Ishikawa (cell line): ENCODE data around the gene PPFIBP2.
A peak's percentile ranks its signal among the peaks of the same experiment; 100 is the strongest.

Experiments
- CEBPB ChIP-seq: IDR thresholded peaks from 2 replicates; pipeline ENCODE4 v1.6.1; 2012
- CREB1 ChIP-seq: IDR thresholded peaks from 2 replicates; pipeline ENCODE4 v1.6.1; 2012; ENCODE audit warnings: low read depth
- EGR1 ChIP-seq: IDR thresholded peaks from 2 replicates; pipeline ENCODE4 v1.6.1; 2012
- EP300 ChIP-seq: IDR thresholded peaks from 2 replicates; pipeline ENCODE4 v1.6.1; 2012; ENCODE audit warnings: borderline replicate concordance
- FOXM1 ChIP-seq: IDR thresholded peaks from 2 replicates; pipeline ENCODE4 v1.6.1; 2012; ENCODE audit warnings: low read depth, borderline replicate concordance
- NFIC ChIP-seq: IDR thresholded peaks from 2 replicates; pipeline ENCODE4 v1.6.1; 2012
- RAD21 ChIP-seq: IDR thresholded peaks from 2 replicates; pipeline ENCODE4 v1.6.1; 2012; ENCODE audit warnings: low read depth
- TAF1 ChIP-seq: IDR thresholded peaks from 2 replicates; pipeline ENCODE4 v1.6.1; 2012; ENCODE audit warnings: low read depth, mild to moderate bottlenecking
- TCF12 ChIP-seq: IDR thresholded peaks from 2 replicates; pipeline ENCODE4 v1.6.1; 2012; ENCODE audit warnings: low read depth
- TEAD4 ChIP-seq: IDR thresholded peaks from 2 replicates; pipeline ENCODE4 v1.6.1; 2012
- YY1 ChIP-seq: IDR thresholded peaks from 2 replicates; pipeline ENCODE4 v1.6.1; 2012; ENCODE audit warnings: low read depth
- ZBTB7A ChIP-seq: IDR thresholded peaks from 2 replicates; pipeline ENCODE4 v1.6.1; 2012; ENCODE audit warnings: low read depth
- TF ChIP-seq, protein P1 (sequence below): IDR thresholded peaks from 2 replicates; pipeline ENCODE4 v1.6.1; 2012
- TF ChIP-seq, protein P2 (sequence below): IDR thresholded peaks from 2 replicates; pipeline ENCODE4 v1.6.1; 2012
- TF ChIP-seq, protein P3 (sequence below): IDR thresholded peaks from 2 replicates; pipeline ENCODE4 v1.6.1; 2012; ENCODE audit warnings: low read depth, mild to moderate bottlenecking

Gene PPFIBP2

DNA sequence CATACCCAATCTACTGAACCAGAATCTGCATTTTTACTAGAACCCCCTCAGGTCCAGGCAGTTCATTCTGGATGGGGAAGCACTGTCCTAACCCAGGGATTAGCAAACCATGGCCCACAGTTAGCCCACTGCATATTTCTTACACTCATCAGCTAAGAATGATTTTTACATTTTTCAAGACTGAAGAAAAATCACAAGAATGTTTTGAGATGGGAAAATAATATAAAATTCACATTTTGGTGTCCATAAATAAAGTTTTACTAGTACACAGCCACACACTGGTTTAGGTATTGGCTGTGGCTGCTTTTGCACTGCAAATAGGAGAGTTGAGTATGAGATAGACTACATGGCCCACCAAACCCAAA, 59.4 kb downstream of the PPFIBP2 start:
- TF ChIP-seq ZBTB7A (no peak), TCF12 (no peak), RAD21 (no peak)
- TF ChIP-seq, protein P1, sequence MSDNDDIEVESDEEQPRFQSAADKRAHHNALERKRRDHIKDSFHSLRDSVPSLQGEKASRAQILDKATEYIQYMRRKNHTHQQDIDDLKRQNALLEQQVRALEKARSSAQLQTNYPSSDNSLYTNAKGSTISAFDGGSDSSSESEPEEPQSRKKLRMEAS = no peak

DNA sequence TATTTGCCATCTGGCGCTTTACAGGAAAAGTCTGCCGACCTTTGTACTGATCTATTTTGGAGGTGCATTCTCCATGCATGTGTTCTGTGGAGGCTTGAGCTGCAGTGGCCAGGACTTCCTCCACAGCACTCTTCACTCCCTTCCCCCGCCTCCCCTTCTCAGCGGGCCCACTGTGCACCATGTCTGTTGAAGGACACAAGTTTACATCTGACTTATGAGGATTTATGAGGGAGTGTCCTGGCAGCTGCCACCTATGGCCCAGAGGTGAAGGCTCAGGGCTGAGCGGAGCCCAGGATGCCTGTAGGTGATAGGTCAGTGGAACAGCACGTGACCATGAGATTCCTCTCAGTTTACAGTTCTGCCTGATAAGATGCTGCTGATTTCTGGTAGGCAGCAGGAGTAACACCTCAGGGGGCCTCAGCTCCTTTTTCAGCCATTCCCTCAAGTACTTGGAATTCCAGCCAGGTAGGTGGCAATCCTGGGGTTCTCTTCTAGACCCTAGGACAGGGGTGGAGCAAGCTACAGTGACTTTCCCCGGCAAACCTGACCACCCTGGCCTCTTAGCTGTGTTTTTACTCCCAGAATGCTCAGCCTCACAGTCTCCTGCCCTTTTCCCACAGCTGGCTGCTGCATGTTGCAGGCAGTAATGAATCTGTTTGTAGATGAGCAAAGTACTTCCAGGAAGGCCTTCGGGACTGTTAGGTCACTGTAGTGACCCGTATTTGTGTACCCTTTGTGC, 59.9 kb downstream of the PPFIBP2 start:
- TF ChIP-seq, protein P2, sequence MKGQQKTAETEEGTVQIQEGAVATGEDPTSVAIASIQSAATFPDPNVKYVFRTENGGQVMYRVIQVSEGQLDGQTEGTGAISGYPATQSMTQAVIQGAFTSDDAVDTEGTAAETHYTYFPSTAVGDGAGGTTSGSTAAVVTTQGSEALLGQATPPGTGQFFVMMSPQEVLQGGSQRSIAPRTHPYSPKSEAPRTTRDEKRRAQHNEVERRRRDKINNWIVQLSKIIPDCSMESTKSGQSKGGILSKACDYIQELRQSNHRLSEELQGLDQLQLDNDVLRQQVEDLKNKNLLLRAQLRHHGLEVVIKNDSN = peak; percentile 92
- no peak for TF ChIP-seq NFIC

DNA sequence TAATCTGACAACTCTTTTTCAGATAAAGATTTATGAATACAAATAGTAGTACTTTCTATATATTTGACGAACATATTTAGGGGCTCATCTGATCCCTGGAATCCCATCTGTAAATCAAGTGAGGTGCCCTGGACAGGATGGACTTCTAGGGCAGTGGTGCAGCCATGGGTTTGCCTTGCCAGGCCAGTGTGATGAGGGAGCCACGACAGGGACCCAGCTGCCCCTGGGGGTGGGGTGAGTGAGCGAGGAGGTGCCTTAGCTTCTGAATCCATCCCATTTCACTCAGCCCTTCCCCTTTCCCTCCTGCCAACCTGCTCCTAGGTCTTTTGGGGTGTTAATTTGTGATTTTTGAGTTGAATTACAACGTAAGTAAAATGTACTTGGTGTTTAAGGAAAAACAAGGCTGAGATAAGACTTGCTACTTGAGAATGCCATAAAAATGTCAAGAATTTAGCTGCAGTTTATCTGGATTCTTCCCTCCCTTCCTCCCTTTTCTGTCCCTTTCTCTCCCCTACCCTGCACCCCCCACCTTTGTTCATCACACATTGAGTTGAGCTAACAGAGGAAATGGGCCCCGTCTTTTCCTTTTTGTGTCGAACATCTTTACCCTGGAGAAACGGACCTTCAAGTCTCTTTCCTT, 60.8 kb downstream of the PPFIBP2 start:
- TF ChIP-seq YY1 (no peak), EP300 (no peak), CEBPB (no peak), NFIC (no peak), RAD21 (no peak), EGR1 (no peak)
- TF ChIP-seq, protein P2 = no peak

DNA sequence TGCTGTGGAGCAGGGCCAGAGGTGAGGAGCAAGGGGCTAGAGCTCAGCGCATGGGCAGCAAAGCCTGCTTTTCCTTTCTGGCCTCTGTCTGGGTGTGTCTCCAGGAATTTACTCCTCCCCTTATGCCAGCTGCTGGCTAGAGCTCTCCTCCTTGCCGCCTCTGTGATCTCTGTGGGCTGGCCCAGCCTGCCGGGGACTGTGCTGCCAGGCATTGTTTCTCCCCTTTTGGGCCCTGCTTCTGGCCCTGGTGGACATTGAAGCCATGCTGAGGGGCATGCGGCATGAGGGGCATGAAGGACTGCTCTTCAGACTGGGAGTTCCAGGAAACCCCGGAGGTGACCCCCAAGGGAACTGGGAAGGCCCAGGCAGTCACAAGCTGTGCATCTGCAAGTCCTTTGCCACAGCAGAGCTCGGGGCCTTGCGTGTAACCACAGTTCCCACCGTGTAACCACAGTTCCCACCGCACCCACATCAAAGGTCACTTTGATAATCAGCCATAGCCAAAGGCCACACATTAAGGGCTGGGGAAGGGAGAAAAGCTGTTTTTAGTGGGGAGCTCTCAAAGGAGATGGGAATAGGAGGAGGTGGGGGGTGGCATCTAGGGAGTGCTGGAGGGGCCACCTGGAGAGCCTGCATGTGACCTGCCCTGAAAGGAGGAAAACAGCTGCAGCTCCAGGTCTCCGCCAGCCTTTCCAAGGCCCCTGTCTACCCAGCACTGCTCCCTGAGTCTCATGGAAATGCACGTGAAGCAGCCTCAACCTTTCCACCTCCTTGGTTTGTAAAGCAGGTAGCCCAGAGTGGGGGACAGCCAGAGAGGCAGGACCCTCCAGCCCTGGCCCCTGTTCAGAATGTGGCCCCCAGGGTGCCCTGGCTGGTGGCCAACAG, 62.3 kb downstream of the PPFIBP2 start:
- TF ChIP-seq TEAD4 (peak; percentile 52; the same call in 1 of the 2 replicates), ZBTB7A (no peak)

DNA sequence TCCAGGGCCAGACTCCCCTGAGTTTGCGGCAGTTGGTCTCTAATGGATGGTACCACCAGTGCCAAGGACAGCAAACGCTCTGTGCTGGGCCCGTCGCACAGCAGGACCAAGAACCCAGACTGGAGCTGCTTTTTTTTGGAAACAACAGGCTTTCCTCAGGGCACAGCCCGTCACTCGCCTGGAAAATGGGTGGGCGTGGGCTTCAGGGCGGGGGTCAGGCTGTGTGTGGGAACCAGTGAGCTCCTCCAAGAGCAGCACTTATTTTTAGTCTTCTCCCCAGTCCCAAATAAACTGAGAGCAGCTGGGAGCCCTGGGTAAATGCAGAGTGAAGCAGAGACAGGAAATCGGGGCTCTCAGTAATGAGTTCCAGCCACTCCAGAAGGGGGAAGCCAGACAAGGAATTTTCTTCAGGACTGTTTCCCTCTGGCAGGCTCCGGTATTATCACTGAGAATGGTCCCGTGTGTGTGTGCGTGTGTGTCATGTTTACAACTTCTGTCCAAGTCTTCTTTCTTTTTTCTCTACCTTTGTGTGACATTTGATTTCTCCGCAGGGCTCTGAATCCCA, 63.0 kb downstream of the PPFIBP2 start:
- TF ChIP-seq EGR1 = no peak
- no peak for TF ChIP-seq ZBTB7A
- TF ChIP-seq TCF12 = no peak
- TF ChIP-seq FOXM1 = no peak
- TF ChIP-seq TEAD4 = no peak

DNA sequence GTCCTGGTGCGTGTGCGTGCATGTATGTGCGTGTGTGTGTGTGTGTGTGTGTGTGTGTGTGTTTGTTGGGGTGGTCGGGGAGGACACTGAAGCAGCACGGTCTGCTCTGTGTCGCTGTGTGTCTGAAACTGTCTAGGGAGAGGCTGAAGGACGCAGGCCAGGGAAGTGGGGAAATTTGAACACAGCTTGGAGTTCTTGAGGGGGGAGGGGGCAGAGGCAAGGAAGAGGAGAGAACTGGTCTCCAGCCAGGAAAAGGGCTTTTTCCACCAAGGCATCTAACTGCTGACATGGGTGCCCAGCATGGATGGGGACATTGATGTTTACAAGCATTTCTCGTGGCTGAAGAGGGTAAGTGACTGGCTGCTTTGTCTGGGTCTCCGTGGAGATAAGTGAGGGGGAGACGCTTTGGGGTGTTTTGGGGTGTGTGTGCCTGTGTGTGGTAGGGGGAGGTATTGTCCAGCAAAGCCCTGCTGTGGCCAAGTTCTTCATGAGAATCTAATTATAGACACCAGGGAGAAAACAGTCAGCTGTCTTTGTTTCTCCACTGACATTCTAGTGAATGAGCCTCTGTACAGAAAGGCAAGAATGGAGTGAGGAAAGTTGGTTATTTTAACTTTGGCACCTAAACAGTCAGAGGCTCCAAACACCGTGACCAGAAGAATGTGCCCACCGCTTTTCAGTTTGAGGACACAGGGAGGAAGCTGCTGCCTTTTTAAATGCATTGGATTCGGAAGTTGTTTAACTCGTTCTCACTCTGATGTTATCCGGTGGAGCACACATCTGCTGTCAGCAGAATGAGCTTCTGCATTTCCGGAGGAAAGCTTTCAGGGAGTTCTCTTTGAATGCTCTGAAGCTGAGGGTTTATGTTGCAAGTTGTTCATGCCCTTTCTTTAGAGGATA, 63.7 kb downstream of the PPFIBP2 start:
- no peak for TF ChIP-seq ZBTB7A
- TF ChIP-seq TAF1 = no peak
- TF ChIP-seq, protein P3, sequence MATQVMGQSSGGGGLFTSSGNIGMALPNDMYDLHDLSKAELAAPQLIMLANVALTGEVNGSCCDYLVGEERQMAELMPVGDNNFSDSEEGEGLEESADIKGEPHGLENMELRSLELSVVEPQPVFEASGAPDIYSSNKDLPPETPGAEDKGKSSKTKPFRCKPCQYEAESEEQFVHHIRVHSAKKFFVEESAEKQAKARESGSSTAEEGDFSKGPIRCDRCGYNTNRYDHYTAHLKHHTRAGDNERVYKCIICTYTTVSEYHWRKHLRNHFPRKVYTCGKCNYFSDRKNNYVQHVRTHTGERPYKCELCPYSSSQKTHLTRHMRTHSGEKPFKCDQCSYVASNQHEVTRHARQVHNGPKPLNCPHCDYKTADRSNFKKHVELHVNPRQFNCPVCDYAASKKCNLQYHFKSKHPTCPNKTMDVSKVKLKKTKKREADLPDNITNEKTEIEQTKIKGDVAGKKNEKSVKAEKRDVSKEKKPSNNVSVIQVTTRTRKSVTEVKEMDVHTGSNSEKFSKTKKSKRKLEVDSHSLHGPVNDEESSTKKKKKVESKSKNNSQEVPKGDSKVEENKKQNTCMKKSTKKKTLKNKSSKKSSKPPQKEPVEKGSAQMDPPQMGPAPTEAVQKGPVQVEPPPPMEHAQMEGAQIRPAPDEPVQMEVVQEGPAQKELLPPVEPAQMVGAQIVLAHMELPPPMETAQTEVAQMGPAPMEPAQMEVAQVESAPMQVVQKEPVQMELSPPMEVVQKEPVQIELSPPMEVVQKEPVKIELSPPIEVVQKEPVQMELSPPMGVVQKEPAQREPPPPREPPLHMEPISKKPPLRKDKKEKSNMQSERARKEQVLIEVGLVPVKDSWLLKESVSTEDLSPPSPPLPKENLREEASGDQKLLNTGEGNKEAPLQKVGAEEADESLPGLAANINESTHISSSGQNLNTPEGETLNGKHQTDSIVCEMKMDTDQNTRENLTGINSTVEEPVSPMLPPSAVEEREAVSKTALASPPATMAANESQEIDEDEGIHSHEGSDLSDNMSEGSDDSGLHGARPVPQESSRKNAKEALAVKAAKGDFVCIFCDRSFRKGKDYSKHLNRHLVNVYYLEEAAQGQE = no peak
- TF ChIP-seq NFIC = no peak
- TF ChIP-seq CEBPB = no peak
- TF ChIP-seq RAD21 = no peak
- no peak for TF ChIP-seq TEAD4
- TF ChIP-seq EGR1 = no peak

DNA sequence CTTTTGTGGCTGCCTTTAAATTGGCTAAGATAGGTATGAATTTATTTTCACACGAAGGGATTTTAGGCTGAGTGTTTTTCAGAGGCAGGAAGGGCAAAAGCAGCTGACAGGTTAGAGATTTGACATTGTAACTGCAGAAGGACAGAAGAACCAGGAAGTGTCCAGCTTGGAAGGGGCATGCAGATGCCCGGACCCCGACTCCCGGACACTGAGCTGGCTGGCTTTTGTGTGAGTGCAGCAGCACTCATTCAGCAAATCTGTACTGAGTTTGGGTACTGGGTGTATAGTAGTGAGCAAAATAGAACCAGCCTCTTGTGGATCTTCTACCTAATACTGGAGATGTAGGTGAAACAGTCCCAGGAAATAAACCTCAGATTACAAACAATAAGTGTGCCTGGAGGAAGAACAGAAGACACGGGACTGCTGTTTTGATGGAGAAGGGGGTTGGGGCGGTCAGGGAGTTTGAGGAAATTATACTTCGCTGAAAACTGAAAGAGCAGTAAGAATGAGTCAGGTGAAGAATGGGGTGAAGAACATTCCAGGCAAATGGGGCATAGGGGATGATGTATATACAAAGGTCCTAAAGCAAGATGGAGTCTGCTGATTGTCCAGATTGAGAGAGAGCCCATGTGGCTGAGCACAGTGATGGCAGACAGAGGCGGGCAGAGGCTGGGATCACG, 64.6 kb downstream of the PPFIBP2 start:
- TF ChIP-seq EP300 (no peak), YY1 (no peak), FOXM1 (no peak), NFIC (no peak), TEAD4 (no peak), CEBPB (no peak), EGR1 (no peak), CREB1 (no peak), RAD21 (no peak), TAF1 (no peak), TCF12 (no peak), ZBTB7A (no peak)
- TF ChIP-seq, protein P3 = no peak
- TF ChIP-seq, protein P2 = no peak
- TF ChIP-seq, protein P1 = no peak
